Tibial nerve (tissue), 4 donors: Measurements from ENCODE around the gene PTPRC. TPM values are rescaled to one million over a fixed set of nuclear protein-coding genes. Genes with fewer than 3 reads are reported as not detected.

Experiments
- DNase-seq, 2 donors: peaks; one replicate each; pipeline ENCODE4 v3.0.0-alpha.2; 2019; ENCODE audit warnings: low spot score in 2 of 2
- H3K27ac ChIP-seq, 4 donors: fragments of 200-600 bp; sonication (generic) in 3 of 4; one replicate each; pipeline ENCODE4 v1.5.1; 2017 to 2019; ENCODE audit warnings: mild to moderate bottlenecking in 1 of 4
- H3K27me3 ChIP-seq, 2 donors: fragments of 200-600 bp; sonication (generic) in 1 of 2; one replicate each; pipeline versions ENCODE4 v1.5.1 to v1.6.0; 2017 to 2019
- H3K36me3 ChIP-seq, 3 donors: fragments of 200-600 bp; sonication (generic); one replicate each; pipeline ENCODE4 v1.5.1; 2018 to 2019
- H3K4me1 ChIP-seq, 4 donors: fragments of 200-600 bp; sonication (generic) in 3 of 4; one replicate each; pipeline ENCODE4 v1.5.1; 2017 to 2019
- H3K4me3 ChIP-seq, 4 donors: fragments of 200-600 bp; sonication (generic) in 3 of 4; one replicate each; pipeline ENCODE4 v1.5.1; 2017 to 2019; ENCODE audit warnings: mild to moderate bottlenecking in 1 of 4, moderate library complexity in 1 of 4
- H3K9me3 ChIP-seq, 4 donors: fragments of 200-600 bp; sonication (generic) in 3 of 4; one replicate each; pipeline ENCODE4 v1.5.1; 2017 to 2019
- EP300 ChIP-seq, 2 donors: sonication (generic); formaldehyde crosslinking; IDR thresholded peaks; one replicate each; pipeline ENCODE4 v1.6.1; 2017; ENCODE audit warnings: antibody characterized with exemption in 2 of 2, mild to moderate bottlenecking in 1 of 2
- POLR2A ChIP-seq, 2 donors: fragments of 450-650 bp; IDR thresholded peaks; one replicate each; pipeline ENCODE4 v1.6.1; 2017; ENCODE audit warnings: antibody characterized with exemption in 2 of 2, mild to moderate bottlenecking in 2 of 2, moderate library complexity in 2 of 2
- WGBS, 2 donors: methylation state at CpG; one replicate each; pipeline ENCODE4 v1.1.5; 2018; 5-methylcytosine and 5-hydroxymethylcytosine counted together
- total RNA-seq, 4 donors: library from RNA; depleted of rRNA; stranded (reverse); fragments of >200 nt; gene quantifications; one replicate each; pipeline ENCODE4 v1.1.0, GENCODE V29; 2016
- TF ChIP-seq, protein P1 (sequence below), 5 experiments: fragments of 200-600 bp in 3 of 5; fragments of 450-650 bp in 2 of 5; sonication (generic) in 3 of 5; IDR thresholded peaks; one replicate each; pipeline ENCODE4 v1.5.1; 2016 to 2019; ENCODE audit warnings: antibody characterized with exemption in 5 of 5, mild to moderate bottlenecking in 3 of 5, moderate library complexity in 2 of 5

The PTPRC gene
- total RNA-seq, 4 donors from 2014 or later = 10.3 to 16.5 (median 13.6) TPM

DNA sequence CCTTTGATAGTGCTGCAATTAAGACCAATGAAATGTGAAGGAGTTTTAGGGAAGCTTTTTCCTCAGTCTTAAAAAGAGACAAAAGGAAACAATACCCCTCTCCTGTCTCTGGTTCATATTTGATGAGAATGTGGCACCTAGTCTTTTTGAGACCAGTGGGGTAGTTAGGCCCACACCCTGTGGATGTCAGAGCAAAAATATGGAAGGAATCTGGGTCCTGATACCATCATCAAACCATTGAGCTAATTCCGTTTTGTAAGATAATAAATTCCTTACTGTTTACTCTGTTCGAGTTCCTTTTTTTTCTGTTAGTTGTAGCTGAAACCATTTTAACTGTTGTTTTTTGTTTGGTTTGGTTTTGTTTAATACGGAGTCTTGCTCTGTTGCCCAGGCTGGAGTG lies 33.3 kb downstream of the PTPRC start:
- Histone ChIP-seq H3K27me3 (no peaks in the 10 kb centered on the region), H3K27ac (no peak overlapping the region), H3K4me1 (peaks cover 0 to 7% (median 0%) of the 10 kb centered on the region in 4 donors), H3K9me3 (no peaks in the 10 kb centered on the region), H3K4me3 (no peak overlapping the region), H3K36me3 (no peaks in the 10 kb centered on the region)
- no peak for TF ChIP-seq EP300 (IDR thresholded peaks at IDR 0.05)
- TF ChIP-seq POLR2A (IDR thresholded peaks at IDR 0.05) = no peak
- TF ChIP-seq, protein P1, sequence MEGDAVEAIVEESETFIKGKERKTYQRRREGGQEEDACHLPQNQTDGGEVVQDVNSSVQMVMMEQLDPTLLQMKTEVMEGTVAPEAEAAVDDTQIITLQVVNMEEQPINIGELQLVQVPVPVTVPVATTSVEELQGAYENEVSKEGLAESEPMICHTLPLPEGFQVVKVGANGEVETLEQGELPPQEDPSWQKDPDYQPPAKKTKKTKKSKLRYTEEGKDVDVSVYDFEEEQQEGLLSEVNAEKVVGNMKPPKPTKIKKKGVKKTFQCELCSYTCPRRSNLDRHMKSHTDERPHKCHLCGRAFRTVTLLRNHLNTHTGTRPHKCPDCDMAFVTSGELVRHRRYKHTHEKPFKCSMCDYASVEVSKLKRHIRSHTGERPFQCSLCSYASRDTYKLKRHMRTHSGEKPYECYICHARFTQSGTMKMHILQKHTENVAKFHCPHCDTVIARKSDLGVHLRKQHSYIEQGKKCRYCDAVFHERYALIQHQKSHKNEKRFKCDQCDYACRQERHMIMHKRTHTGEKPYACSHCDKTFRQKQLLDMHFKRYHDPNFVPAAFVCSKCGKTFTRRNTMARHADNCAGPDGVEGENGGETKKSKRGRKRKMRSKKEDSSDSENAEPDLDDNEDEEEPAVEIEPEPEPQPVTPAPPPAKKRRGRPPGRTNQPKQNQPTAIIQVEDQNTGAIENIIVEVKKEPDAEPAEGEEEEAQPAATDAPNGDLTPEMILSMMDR (IDR thresholded peaks at IDR 0.05) = no peak
- no peak for DNase-seq
- 79 to 82% methylated on average over 3 of the region's 3 CpGs for WGBS, 2 donors

DNA sequence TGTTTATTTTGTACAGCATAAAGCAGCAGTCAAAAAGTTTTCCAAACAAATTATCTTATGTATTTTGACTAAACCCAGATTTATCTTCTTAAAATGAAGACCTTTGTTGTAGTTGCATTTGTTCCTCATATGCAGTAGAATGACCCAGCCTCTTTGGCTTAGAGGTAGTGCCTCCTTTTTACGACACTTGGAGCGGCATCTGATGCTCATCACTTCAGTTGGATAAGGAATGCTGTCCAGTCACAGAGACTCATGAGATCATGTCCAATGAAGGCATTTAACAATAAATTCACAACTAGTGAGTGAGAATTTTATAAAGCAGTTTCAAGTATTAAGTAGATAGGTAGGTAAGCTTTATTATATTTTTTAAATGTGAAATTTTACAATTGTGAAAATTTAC lies 35.2 kb downstream of the PTPRC start:
- WGBS, 2 donors = 91 to 93% methylated on average over 2 of the region's 2 CpGs
- Histone ChIP-seq H3K27ac (no peak overlapping the region), H3K27me3 (no peaks in the 10 kb centered on the region), H3K4me1 (peaks cover 0 to 7% (median 0%) of the 10 kb centered on the region in 4 donors), H3K9me3 (no peaks in the 10 kb centered on the region), H3K36me3 (no peaks in the 10 kb centered on the region), H3K4me3 (no peak overlapping the region)
- no peak for DNase-seq
- TF ChIP-seq EP300 (IDR thresholded peaks at IDR 0.05) (no peak), POLR2A (IDR thresholded peaks at IDR 0.05) (no peak)
- TF ChIP-seq, protein P1 (IDR thresholded peaks at IDR 0.05) = no peak

DNA sequence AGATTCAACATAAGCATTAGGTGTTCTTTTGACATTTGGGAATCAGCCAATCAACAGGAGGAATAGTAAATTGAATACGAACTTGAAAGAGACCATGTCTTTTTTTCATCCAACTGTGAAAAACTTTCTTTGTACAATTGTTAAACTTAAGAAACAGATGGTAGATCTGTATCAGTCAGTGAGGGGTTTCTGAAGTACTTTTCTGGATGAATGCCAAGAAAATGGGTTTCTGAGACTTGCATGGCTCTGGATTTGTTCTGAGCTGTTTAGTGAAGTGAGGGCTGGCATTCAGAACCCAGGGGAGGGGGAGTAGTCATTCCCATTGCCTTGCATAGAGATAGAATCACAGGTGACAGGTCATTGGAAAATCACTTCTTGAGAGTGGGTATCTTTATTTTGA lies 37.4 kb downstream of the PTPRC start:
- peaks cover 0 to 11% (median under 1%) of the 10 kb centered on the region in 4 donors for H3K4me1 ChIP-seq
- no peaks in the 10 kb centered on the region for H3K36me3 ChIP-seq
- no peak overlapping the region for H3K27ac ChIP-seq
- TF ChIP-seq, protein P1 (IDR thresholded peaks at IDR 0.05) = no peak
- TF ChIP-seq EP300 (IDR thresholded peaks at IDR 0.05) = no peak
- no peak for TF ChIP-seq POLR2A (IDR thresholded peaks at IDR 0.05)
- 58 to 67% methylated on average over 1 of the region's 1 CpG for WGBS, 2 donors
- no peaks in the 10 kb centered on the region for H3K9me3 ChIP-seq
- H3K4me3 ChIP-seq = no peak overlapping the region
- H3K27me3 ChIP-seq = no peaks in the 10 kb centered on the region
- no peak for DNase-seq

DNA sequence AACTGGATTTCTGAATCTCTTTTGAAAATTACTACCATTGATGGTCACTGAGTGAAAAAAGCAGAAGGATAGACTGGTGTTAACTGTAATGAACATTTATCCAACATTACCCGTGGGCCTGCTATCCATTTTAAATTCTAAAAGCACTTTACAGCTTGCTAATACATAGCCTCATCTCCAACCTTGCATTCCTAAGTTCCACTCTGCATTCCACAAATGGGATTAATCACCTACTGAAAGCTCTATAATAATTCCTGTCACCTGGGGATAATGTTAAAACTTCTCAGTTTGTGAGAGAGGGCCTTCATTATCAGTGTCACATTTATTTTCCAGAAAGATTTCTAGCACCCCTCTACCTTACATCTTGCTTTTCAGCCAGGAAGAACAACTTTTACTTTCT lies 38.2 kb downstream of the PTPRC start:
- Histone ChIP-seq H3K9me3 (no peaks in the 10 kb centered on the region), H3K27ac (no peak overlapping the region), H3K36me3 (no peaks in the 10 kb centered on the region), H3K4me1 (peaks cover 0 to 9% (median 5%) of the 10 kb centered on the region in 4 donors), H3K4me3 (no peak overlapping the region), H3K27me3 (no peaks in the 10 kb centered on the region)
- no peak for DNase-seq
- 43 to 57% methylated on average over 1 of the region's 1 CpG for WGBS, 2 donors
- TF ChIP-seq EP300 (IDR thresholded peaks at IDR 0.05) (no peak), POLR2A (IDR thresholded peaks at IDR 0.05) (no peak)
- TF ChIP-seq, protein P1 (IDR thresholded peaks at IDR 0.05) = no peak

DNA sequence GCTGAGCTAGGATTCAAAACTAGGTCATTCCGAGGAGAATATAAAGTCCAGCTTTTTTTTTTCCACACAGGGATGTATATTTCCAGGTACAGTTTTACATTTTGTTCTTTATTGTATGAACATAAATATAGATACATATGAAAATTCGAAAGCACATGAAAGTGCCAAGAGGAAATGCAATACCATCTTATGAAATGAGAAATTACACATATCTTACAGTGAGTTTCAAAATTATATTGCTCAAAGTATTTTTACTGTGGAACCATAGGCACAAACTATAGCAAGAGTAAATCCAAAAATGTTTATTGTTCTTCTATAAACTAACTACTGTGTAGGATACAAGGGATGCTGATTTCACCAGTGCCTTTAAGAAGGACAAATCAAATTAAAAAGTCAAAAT lies 39.0 kb downstream of the PTPRC start:
- peaks cover 0 to 13% (median 8%) of the 10 kb centered on the region in 4 donors for H3K4me1 ChIP-seq
- 69 to 85% methylated on average over 2 of the region's 2 CpGs for WGBS, 2 donors
- DNase-seq = no peak
- TF ChIP-seq EP300 (IDR thresholded peaks at IDR 0.05) (no peak), POLR2A (IDR thresholded peaks at IDR 0.05) (no peak)
- TF ChIP-seq, protein P1 (IDR thresholded peaks at IDR 0.05) = no peak
- H3K4me3 ChIP-seq = no peak overlapping the region
- H3K27ac ChIP-seq = peak overlapping the region in 1 of 4 donors; percentile 17
- no peaks in the 10 kb centered on the region for H3K36me3 ChIP-seq
- no peaks in the 10 kb centered on the region for H3K27me3 ChIP-seq
- H3K9me3 ChIP-seq = no peaks in the 10 kb centered on the region
